Endometrial microvascular endothelial cells (primary cell): ENCODE measurements around the gene ST3GAL6. TPM values are rescaled to one million over a fixed set of nuclear protein-coding genes. Genes with fewer than 3 reads are reported as not detected.

ENCODE experiments used
- in situ Hi-C: cut with HindIII; loops from 2 replicates; pipeline ENCODE4 v1.10.0; 2017; ENCODE audit warnings: low sequenced_read_pairs, low pct_unique_long_range_greater_than_20kb; ENCODE audit errors: inconsistent ontology term
- total RNA-seq: library from RNA; depleted of rRNA; stranded (reverse); fragments of >200 nt; gene quantifications from one replicate; pipeline ENCODE4 v1.2.3, GENCODE V29; 2015; ENCODE audit errors: inconsistent ontology term

ST3GAL6 gene
- total RNA-seq, 1 donor from 2014 or later: 4.4 TPM

DNA sequence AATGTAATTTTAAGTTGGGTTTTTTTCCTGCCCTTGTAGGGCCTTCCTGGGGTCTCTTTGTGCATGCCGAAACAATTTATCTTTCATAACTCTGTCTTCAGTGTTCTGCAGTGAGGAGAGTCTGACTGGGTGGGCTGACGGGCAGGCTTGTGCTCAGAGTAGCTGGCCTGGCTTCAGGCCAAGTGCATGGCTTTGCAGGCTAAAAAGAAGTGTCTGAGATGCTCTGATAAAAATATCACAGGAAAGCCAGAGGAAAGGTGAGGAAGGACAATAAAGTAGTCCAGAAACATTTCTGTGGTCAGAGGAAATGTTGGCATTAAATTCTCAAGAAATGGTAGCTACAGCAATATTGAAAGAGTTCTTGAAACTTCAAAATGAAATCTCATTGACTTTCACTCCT is 25.5 kb downstream of the ST3GAL6 start:
- in situ Hi-C loops: loop anchor here (25.0 kb wide), 1 partner anchor 176 kb away; no protein-coding TSS in a partner anchor

- in situ Hi-C loops: loop anchor here (10.0 to 25.0 kb wide), 2 partner anchors 87 to 179 kb away; no protein-coding TSS in a partner anchor
These were observed 28.5 kb downstream of the ST3GAL6 start for GRCh38 chr3:98791341-98792325.

DNA sequence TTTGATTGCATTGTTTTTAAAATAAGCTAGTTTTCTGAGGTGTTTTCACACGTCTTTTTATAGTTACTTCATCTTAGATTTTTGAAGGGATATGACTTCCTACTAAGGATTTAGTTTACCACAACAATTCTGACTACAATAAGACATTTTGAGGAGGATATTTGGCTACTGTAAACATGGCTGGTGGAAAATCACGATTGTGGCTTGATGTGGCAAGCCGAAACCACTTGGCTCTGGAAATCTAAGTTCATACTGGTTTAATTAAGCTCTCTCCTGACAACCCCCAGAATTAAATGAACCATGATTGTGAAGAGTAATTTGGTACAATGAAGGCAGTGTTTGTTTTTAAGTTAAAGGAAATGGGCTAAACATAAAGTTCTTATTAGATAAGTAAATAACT is 30.8 kb downstream of the ST3GAL6 start:
- in situ Hi-C loops: loop anchor here (10.0 to 25.0 kb wide), 2 partner anchors 89 to 182 kb away; no protein-coding TSS in a partner anchor

DNA sequence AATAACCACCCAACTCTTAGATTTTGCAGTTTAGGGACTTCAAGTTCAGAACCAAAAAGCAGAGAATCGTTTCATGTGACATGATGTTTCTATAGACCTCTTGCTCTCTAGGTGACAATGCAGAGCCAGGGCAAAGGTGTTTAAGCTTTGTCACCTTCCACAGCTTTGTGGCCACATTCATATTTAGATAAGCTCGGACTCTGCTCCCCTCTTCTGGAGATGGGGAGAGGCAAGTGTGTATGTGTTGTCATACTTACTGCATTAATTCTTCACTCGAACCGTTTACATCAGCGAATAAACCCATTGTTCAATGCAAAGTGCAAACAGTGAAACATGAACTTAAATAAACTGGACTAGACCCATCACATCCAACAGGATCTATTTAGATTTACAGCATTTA is 33.2 kb downstream of the ST3GAL6 start:
- in situ Hi-C loops: loop anchor here (10.0 to 25.0 kb wide), 2 partner anchors 92 to 184 kb away; no protein-coding TSS in a partner anchor

GRCh38 chr3:98797905-98798304 is 34.8 kb downstream of the ST3GAL6 start:
- in situ Hi-C loops: loop anchor here (10.0 to 25.0 kb wide), 2 partner anchors 93 to 186 kb away; no protein-coding TSS in a partner anchor

- in situ Hi-C loops: loop anchor here (10.0 to 25.0 kb wide), 2 partner anchors 94 to 187 kb away; no protein-coding TSS in a partner anchor
These were observed 35.7 kb downstream of the ST3GAL6 start for GRCh38 chr3:98798820-98799219.

GRCh38 chr3:98799479-98799878 is 36.3 kb downstream of the ST3GAL6 start:
- in situ Hi-C loops: loop anchor here (10.0 to 25.0 kb wide), 2 partner anchors 95 to 187 kb away; no protein-coding TSS in a partner anchor

- in situ Hi-C loops: no loop called here
These were observed 37.3 kb downstream of the ST3GAL6 start for GRCh38 chr3:98800401-98800800.

GRCh38 chr3:98801043-98801747 is 38.1 kb downstream of the ST3GAL6 start:
- in situ Hi-C loops: no loop called here

GRCh38 chr3:98805571-98805970 is 42.4 kb downstream of the ST3GAL6 start:
- in situ Hi-C loops: no loop called here

DNA sequence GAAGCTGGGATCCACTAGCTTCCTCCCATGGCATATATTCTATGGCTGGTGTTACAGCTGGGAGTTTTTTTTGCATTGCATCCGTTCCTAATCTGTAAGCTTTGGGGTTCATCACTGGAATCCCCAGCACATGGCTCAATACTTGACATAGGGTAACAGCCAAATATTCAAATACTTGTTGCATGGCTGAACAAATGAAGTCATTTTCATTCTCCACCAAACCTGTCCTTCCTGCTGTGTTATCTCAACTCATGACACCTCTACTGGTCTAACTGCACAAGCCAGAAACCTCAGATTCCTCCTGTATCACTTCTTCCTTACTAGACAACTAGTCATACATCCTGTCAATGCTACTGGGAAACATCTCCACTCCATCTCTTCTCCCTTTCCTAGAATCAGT is 43.4 kb downstream of the ST3GAL6 start:
- in situ Hi-C loops: no loop called here

GRCh38 chr3:98807011-98807410 is 43.9 kb downstream of the ST3GAL6 start:
- in situ Hi-C loops: no loop called here

GRCh38 chr3:98807561-98807960 is 44.4 kb downstream of the ST3GAL6 start:
- in situ Hi-C loops: no loop called here

- in situ Hi-C loops: no loop called here
These were observed 44.9 kb downstream of the ST3GAL6 start for GRCh38 chr3:98808071-98808470.

DNA sequence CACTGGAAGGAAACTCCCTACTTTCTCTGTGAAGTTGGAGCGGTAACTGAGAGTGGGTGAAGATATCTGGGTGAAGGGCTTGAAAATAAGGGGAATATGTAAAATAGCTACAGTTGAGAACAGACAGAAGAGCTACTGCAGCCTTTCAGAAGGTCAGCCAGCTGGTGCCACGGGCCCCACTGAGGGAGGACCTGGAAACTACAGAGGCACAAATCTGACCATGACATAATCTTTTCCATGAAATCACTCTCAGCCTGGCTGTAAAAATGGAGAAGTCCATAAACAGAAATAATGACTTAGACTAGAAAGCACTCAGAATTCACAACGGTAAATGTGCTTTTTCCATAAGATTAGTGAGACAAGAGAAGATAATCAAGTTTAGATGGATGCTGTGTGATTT is 46.4 kb downstream of the ST3GAL6 start:
- in situ Hi-C loops: no loop called here

DNA sequence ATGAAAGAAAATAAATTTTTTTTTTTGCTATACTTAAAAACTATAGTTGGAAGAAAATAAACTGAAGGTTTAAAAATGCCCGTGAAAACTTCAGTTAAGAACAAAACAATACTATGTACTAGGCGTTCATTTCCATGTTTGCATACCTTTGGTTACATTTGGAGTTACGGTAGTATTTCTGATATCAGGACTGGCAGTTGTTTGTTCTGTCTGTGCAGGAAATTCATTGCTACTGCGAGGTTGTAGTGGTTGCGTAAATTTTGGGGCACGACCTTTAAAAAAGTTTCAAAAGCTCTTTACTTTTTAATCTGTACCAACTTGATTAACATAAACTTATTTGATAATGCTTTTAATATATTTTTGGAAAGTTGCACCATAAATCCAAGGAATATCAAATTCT is 47.9 kb downstream of the ST3GAL6 start:
- in situ Hi-C loops: no loop called here

- in situ Hi-C loops: no loop called here
These were observed 49.8 kb downstream of the ST3GAL6 start for GRCh38 chr3:98812851-98813374.

DNA sequence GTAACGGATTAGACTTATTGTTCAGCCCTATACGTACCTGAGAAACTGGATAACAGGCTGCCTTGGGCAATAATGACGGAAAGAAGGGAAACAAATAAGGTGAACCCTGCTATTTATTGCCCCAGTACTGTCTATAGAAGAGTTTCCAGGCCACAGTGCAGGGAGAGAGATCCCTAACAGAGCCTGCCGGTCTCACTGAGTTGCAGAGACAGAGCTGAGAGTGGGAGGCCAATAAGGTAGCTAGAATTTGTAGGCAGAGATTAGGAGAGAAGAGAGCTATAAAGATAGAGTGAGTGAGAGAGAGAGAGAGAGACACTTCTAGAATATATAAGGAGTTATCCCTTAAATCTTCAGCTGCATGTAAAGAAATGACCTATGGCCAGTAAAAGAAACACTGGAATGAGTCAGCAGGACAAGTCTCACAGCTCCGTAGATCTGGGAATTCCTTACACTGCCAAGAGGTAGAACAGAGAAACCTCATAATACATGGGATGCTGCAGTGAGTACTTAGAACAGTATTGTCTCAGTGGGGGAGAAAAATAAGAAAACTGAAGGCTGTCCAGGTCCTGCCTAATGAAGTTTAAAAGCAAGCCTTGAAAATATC is 51.8 kb downstream of the ST3GAL6 start:
- in situ Hi-C loops: no loop called here

GRCh38 chr3:98817547-98818041 is 54.5 kb downstream of the ST3GAL6 start:
- in situ Hi-C loops: no loop called here
